EH (cell line): ENCODE data around the gene LDLR.

Source experiments
- DNase-seq: peaks from one replicate; pipeline ENCODE4 v3.0.0-alpha.2; 2015; ENCODE audit warnings: low read depth

LDLR gene

DNA sequence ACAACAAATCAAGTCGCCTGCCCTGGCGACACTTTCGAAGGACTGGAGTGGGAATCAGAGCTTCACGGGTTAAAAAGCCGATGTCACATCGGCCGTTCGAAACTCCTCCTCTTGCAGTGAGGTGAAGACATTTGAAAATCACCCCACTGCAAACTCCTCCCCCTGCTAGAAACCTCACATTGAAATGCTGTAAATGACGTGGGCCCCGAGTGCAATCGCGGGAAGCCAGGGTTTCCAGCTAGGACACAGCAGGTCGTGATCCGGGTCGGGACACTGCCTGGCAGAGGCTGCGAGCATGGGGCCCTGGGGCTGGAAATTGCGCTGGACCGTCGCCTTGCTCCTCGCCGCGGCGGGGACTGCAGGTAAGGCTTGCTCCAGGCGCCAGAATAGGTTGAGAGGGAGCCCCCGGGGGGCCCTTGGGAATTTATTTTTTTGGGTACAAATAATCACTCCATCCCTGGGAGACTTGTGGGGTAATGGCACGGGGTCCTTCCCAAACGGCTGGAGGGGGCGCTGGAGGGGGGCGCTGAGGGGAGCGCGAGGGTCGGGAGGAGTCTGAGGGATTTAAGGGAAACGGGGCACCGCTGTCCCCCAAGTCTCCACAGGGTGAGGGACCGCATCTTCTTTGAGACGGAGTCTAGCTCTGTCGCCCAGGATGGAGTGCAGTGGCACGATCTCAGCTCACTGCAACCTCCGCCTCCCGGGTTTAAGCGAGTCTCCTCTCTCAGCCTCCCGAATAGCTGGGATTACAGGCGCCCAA, at the start of gene LDLR:
LDLR (plus strand) TSS at position 210 of the 760 bp plus-strand sequence; CDS start at position 296, 86 bp downstream.
- peak; percentile 94 for DNase-seq

DNA sequence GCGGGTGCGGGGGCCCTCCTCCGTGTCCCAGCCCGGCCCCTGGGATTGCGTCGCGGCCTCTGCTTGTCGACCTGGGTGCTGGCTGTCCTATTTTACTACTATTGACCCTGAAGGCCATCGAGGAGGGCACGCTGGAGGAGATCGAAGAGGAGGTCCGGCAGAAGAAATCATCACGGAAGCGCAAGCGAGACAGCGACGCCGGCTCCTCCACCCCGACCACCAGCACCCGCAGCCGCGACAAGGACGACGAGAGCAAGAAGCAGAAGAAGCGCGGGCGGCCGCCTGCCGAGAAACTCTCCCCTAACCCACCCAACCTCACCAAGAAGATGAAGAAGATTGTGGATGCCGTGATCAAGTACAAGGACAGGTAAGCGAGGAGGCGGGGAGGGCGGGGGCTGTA, 48.1 kb upstream of the LDLR start:
- DNase-seq: no peak

- no peak for DNase-seq
Observed at GRCh38 chr19:11041966-11042627, 47.2 kb upstream of the LDLR start.

GRCh38 chr19:11044431-11044830, 44.8 kb upstream of the LDLR start:
- DNase-seq: no peak

DNA sequence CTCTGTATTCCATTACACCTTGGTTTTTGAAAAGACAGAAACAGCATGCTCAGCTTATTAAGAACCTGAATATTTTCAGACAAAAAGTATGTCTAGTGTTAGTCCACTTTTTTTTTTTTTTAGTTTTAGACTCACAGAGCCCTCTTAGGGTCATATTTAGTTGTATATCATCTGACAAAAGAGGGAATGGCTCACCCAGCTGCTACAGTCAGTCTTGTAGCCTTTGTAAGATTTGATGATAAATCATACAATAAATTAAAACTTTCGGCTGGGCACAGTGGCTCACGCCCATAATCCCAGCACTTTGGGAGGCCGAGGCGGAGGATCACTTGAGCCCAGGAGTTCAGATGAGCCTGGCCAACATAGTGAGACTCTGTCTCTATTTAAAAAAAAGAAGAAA, 43.7 kb upstream of the LDLR start:
- DNase-seq: no peak

GRCh38 chr19:11046605-11047354, 42.5 kb upstream of the LDLR start:
- DNase-seq: no peak

DNA sequence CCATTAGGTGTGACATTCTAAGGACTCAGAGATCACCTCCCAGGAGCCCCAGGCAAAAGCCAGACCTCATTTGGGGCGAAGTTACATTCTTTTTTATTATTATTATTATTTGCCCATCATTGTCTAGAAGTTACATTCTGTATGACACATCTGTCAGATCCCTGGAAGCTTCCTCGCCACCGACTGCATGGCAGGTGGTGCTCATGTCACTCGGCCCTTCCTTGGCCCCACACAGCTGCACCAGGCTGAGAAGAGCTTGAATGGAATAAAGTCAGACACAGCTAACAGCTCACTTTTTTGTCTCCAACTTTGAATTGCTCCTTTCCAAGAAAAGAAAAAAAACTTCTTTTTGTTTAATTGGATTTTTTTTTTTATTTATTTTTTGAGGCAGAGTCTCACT, 41.4 kb upstream of the LDLR start:
- no peak for DNase-seq

DNA sequence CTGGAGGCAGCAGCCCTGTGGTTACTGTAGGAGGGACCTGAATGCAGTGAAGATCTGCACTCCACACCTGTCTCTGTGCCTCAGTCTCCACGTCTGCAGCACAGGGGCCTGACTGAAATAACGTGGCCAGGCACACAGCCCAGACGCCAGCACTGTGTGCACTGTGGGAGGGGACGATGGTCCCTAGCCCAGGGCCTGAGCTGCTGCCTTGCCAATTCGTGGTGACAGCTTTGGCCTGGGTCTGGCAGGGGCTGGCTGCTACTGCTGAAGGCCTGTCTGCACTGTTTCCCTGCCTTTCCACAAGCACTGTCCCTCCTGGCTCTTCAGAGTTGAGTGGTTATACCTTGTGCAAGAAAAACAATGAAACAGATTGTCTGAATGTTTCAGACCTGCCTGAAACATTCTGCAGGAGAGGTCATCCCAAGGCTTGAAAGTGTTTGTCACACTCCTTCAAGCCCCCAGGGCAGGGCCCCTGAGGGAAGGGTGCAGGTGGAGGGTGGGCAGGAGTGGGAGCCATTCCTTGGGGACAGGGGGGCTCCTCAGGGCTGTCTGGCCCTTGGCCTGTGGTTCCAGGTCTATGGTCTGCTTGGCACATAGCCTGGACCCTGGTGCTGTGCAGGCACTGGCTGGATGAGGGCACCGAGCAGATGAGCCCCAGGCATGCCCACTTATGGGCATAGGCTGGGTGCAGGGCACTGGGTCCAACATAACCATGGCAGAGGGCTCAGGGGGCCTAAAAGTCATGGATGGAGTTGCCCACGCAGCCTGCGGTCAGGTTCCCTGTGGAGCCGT, 38.7 kb upstream of the LDLR start:
- DNase-seq: no peak

DNA sequence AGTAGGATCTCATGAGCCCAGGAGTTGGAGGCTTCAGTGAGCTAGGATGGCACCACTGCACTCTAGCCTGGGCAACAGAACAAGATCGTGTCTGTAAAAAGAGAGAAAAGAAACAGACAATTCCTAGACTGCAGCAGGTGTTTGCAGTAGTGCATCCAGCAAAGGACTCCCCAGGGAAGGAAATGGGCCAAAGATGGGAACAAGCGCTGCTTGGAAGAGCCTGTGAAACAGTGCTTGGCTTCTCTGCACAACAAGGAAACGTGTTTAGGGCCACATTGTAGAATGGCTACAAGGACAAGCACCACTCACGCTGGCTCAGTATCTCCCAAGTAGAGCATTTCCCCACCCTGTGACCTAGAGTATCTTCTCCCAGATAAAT, 35.5 kb upstream of the LDLR start:
- DNase-seq: no peak

- no peak for DNase-seq
Observed at GRCh38 chr19:11054200-11054599, 35.1 kb upstream of the LDLR start.

GRCh38 chr19:11054628-11055027, 34.6 kb upstream of the LDLR start:
- no peak for DNase-seq

GRCh38 chr19:11058246-11059030, 30.8 kb upstream of the LDLR start:
- DNase-seq: no peak

DNA sequence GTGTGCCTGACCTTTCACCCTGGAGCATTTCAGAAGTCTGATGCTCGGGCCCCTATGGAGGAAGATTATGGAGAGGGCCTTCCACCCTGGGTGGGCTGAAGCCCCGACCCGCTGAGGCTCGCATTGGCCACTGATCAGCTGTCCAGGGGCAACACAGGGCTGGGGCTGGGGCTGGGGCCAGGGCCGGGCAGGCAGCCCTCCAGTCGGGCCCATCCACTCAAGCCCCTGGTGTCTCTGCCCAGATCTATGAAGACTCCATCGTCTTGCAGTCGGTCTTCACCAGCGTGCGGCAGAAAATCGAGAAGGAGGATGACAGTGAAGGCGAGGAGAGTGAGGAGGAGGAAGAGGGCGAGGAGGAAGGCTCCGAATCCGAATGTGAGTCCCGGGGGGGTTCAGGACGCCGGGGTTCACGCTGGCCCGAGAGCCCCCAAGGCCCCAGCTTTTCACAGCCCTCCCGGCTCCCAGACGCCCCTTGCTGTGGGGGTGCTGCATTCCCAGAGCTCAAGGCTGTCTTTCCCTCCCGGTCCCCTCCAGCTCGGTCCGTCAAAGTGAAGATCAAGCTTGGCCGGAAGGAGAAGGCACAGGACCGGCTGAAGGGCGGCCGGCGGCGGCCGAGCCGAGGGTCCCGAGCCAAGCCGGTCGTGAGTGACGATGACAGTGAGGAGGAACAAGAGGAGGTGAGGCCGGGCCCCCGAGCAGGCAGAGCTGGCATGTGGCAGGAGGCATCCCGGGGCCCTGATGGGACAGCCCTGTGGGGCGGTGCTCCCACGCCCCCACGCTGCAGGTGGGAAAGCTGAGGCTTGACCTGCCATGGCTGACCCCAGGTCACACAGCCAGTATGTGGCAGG, 29.5 kb upstream of the LDLR start:
- no peak for DNase-seq

DNA sequence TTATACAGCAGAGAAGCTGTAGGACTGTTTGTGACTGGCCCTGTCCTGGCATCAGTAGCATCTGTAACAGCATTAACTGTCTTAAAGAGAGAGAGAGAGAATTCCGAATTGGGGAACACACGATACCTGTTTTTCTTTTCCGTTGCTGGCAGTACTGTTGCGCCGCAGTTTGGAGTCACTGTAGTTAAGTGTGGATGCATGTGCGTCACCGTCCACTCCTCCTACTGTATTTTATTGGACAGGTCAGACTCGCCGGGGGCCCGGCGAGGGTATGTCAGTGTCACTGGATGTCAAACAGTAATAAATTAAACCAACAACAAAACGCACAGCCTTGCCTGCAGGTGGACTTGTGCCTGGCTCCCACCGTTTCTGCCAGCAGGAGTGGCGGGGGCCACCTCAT, 27.3 kb upstream of the LDLR start:
- no peak for DNase-seq

DNA sequence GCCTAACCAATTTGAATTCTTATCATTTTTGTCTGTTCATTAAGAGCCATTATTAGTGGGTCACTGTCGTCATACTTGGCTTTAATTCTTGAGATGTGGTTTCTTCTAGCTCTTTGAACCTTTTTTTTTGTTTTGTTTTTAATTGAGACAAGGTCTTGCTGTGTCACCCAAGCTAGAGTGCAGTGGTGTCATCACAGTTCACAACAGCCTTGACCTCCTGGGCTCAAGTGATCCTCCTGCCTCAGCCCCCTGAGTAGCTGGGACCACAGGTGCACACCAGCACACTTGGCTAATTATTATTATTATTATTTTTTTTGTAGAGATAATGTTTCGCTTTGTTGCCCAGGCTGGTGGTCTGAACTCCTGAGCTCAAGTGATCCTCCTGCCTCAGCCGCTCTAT, 25.8 kb upstream of the LDLR start:
- peak; percentile 37 for DNase-seq

GRCh38 chr19:11064831-11065303, 24.4 kb upstream of the LDLR start:
- no peak for DNase-seq

DNA sequence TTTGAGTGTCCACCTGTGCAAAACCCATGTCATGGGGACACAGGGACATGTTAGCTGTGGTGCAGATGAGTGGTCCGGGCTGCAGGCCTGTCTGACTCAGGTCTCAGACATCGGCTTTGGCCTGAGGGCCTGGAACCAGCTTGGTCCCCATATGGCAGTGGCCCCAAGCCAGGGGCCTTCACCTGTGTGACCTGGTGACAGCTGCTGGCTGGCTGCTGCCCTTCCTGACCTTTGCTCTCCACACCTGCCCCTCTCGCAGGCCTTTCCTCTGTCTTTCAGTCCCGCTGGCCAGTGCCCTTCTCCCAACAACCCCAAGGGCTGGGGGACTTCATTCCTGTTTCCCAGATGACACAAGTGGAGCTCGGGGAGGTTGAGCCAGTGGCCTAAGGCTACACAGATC, 22.9 kb upstream of the LDLR start:
- no peak for DNase-seq

DNA sequence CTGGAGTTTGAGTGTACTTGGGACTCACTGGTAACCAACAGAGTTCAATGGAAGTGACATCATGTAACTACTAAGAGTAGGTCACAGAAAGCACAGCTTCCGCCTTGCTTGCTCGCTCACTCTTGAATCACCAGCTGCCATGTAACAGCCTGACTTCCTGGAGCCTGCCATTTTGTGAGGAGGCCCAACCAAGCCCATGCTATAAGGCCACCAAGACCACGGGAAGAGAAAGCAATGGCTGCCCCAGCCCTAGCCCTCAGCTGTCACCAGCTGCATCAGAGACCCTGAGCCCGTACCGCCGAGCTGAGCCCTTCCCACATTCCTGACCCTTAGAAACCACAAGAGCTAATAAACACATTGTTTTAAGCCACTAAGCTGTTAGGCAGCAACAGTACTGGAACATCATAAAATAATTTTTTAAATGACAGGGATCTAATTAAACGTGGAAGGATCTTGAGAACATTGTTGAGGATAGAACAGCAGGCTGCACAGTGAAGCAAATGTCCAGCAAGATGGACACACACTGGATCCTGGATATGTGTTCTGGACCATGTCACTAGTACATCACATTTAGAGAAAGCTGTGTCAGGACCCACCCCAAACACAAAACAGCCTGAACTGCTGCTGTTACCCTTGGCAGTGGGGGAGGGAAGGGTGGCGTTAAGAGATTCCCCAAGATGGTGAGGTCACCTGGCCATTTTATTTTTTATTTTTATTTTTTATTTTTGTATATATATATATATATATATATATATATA, 21.7 kb upstream of the LDLR start:
- peak; percentile 12 for DNase-seq

- DNase-seq: no peak
Observed at GRCh38 chr19:11069561-11069960, 19.7 kb upstream of the LDLR start.

DNA sequence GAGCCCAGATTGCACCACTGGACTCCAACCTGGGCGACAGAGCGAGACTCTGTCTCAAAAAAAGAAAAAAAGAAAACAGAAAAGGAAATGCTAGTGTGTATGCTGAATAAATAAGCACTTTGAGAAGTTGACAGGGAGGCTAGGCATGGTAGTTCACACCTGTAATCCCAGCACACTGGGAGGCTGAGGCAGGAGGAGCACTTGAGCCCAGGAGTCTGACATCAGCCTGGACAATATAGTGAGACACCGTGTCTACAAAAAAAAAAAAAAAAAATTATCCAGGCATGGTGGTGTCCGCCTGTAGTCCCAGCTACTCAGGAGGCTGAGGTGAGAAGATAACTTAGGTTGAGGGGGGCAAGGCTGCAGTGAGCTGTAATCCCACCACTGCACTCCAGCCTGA, 19.1 kb upstream of the LDLR start:
- DNase-seq: no peak
